WTC11 (cell line): ENCODE results near the gene FGFRL1. TPM values are rescaled to one million over a fixed set of nuclear protein-coding genes. Genes with fewer than 3 reads are reported as not detected.
A peak's percentile ranks its signal among the peaks of the same experiment; 100 is the strongest.

ENCODE experiments used
- ATAC-seq: fragments of 200-7000 bp; cut with Tn5 transposase; 2 replicates; pipeline ENCODE4 v1.10.0; 2021; ENCODE audit warnings: mild to moderate bottlenecking, moderate library complexity
- CTCF ChIA-PET: fragments of 300-600 bp; sonication (Branson Sonifier 250); formaldehyde crosslinking; loops from one replicate; lab custom pipeline; 2021; ENCODE audit warnings: antibody characterized with exemption; lab: Charles Lee
- POLR2A ChIA-PET: fragments of 350-600 bp; sonication (Branson Sonifier 250); formaldehyde crosslinking; loops from one replicate; lab custom pipeline; 2021; ENCODE audit warnings: antibody characterized with exemption; lab: Charles Lee
- DNase-seq: peaks from one replicate; pipeline ENCODE4 v3.0.0; 2021; ENCODE audit warnings: low spot score
- H3K27ac Mint-ChIP-seq: 2 replicates; pipeline ENCODE4 v1.8.0; 2021; ENCODE audit warnings: mixed read lengths
- H3K27me3 Mint-ChIP-seq: 2 replicates; pipeline ENCODE4 v1.8.0; 2021; ENCODE audit warnings: low read depth, mild to moderate bottlenecking, moderate library complexity, mixed read lengths
- H3K36me3 Mint-ChIP-seq: 2 replicates; pipeline ENCODE4 v1.8.0; 2021; ENCODE audit warnings: mixed read lengths
- H3K4me1 Mint-ChIP-seq: 2 replicates; pipeline ENCODE4 v1.8.0; 2022; ENCODE audit warnings: mixed read lengths
- H3K4me3 Mint-ChIP-seq: 2 replicates; pipeline ENCODE4 v1.8.0; 2021; ENCODE audit warnings: mild to moderate bottlenecking, moderate library complexity, mixed read lengths
- H3K9me3 Mint-ChIP-seq: 2 replicates; pipeline ENCODE4 v1.8.0; 2021; ENCODE audit warnings: mixed read lengths
- CBFB ChIP-seq: sonication (generic); formaldehyde crosslinking; IDR thresholded peaks from 2 replicates; pipeline ENCODE4 v1.8.1; 2022; ENCODE audit warnings: mild to moderate bottlenecking, low read depth, missing genetic modification reagents
- FOXK1 ChIP-seq: sonication (generic); formaldehyde crosslinking; IDR thresholded peaks from 2 replicates; pipeline ENCODE4 v1.8.0; 2022; ENCODE audit warnings: mild to moderate bottlenecking, moderate library complexity, missing genetic modification reagents
- GTF2I ChIP-seq: fragments of 250-450 bp; sonication (Bioruptor Pico); conservative IDR thresholded peaks from 2 replicates; pipeline ENCODE4 v1.4.0; 2021; ENCODE audit warnings: mild to moderate bottlenecking
- HMGA2 ChIP-seq: fragments of 250-450 bp; sonication (Bioruptor Pico); IDR thresholded peaks from 2 replicates; pipeline ENCODE4 v1.4.0; 2021; ENCODE audit warnings: mild to moderate bottlenecking, moderate library complexity
- IRF2 ChIP-seq: sonication (generic); formaldehyde crosslinking; IDR thresholded peaks from 2 replicates; pipeline ENCODE4 v1.8.0; 2022; ENCODE audit warnings: low read depth, missing genetic modification reagents, borderline replicate concordance
- KAT7 ChIP-seq: sonication (generic); formaldehyde crosslinking; IDR thresholded peaks from 2 replicates; pipeline ENCODE4 v1.8.1; 2023; ENCODE audit warnings: missing genetic modification reagents, mild to moderate bottlenecking, borderline replicate concordance
- PRRX2 ChIP-seq: fragments of 250-450 bp; sonication (Bioruptor Pico); IDR thresholded peaks from 2 replicates; pipeline ENCODE4 v1.8.0; 2021; ENCODE audit warnings: mild to moderate bottlenecking
- RELA ChIP-seq: sonication (generic); formaldehyde crosslinking; IDR thresholded peaks from 2 replicates; pipeline ENCODE4 v1.8.1; 2022; ENCODE audit warnings: missing genetic modification reagents, mild to moderate bottlenecking, borderline replicate concordance
- ZNF263 ChIP-seq: sonication (generic); formaldehyde crosslinking; IDR thresholded peaks from 2 replicates; pipeline ENCODE4 v1.8.1; 2022; ENCODE audit warnings: low read depth, mild to moderate bottlenecking, moderate library complexity, missing genetic modification reagents
- ZNF423 ChIP-seq: fragments of 250-450 bp; sonication (Bioruptor Pico); IDR thresholded peaks from 2 replicates; pipeline ENCODE4 v2.1.2; 2022; ENCODE audit warnings: mild to moderate bottlenecking, moderate library complexity
- total RNA-seq: library from RNA; stranded (reverse); gene quantifications from 3 replicates; pipeline ENCODE4 v1.2.3, GENCODE V29; 2021
- TF ChIP-seq, protein P1 (sequence below): fragments of 250-450 bp; sonication (Bioruptor Pico); IDR thresholded peaks from 2 replicates; pipeline ENCODE4 v1.9.0; 2021; ENCODE audit warnings: mild to moderate bottlenecking, borderline replicate concordance
- TF ChIP-seq, protein P2 (sequence below): fragments of 250-450 bp; sonication (Bioruptor Pico); IDR thresholded peaks from 2 replicates; pipeline ENCODE4 v2.1.2; 2022; ENCODE audit warnings: mild to moderate bottlenecking, moderate library complexity
- TF ChIP-seq, protein P3 (sequence below): sonication (generic); formaldehyde crosslinking; IDR thresholded peaks from 2 replicates; pipeline ENCODE4 v1.8.0; 2022; ENCODE audit warnings: mild to moderate bottlenecking, missing genetic modification reagents
- TF ChIP-seq, protein P4 (sequence below): sonication (generic); formaldehyde crosslinking; IDR thresholded peaks from 2 replicates; pipeline ENCODE4 v1.8.1; 2023; ENCODE audit warnings: mild to moderate bottlenecking, missing genetic modification reagents, moderate library complexity
- TF ChIP-seq, protein P5 (sequence below): sonication (generic); formaldehyde crosslinking; IDR thresholded peaks from 2 replicates; pipeline ENCODE4 v1.8.0; 2023; ENCODE audit warnings: missing genetic modification reagents
- TF ChIP-seq, protein P6 (sequence below): sonication (generic); formaldehyde crosslinking; IDR thresholded peaks from 2 replicates; pipeline ENCODE4 v1.8.0; 2022; ENCODE audit warnings: mild to moderate bottlenecking, missing genetic modification reagents
- TF ChIP-seq, protein P7 (sequence below): sonication (generic); formaldehyde crosslinking; IDR thresholded peaks from 2 replicates; pipeline ENCODE4 v1.8.0; 2022; ENCODE audit warnings: mild to moderate bottlenecking, missing genetic modification reagents

The FGFRL1 gene
- total RNA-seq, 1 experiment from 2014 or later = 25.9 TPM

DNA sequence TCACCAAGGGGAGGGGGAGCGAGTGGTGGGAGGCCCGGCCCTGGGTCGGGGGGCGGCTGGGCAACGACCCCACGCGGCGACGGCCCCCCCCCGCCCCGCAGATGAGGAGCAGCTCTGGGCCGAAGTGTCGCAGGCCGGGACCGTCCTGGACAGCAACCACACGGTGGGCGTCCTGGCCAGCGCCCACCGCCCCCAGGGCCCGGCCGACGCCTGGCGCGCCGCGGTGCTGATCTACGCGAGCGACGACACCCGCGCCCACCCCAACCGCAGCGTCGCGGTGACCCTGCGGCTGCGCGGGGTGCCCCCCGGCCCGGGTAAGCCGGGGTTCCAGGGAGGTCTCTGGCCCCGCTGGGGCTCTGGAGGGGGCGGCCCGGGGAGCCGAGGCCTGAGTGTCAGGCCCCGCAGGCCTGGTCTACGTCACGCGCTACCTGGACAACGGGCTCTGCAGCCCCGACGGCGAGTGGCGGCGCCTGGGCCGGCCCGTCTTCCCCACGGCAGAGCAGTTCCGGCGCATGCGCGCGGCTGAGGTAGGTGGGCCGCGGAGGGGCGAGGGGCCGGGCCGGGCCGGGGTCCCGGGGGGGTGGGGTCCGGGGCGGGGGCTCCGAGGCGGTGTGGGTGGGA, 8.7 kb upstream of the FGFRL1 start (continued):
- TF ChIP-seq, protein P1, sequence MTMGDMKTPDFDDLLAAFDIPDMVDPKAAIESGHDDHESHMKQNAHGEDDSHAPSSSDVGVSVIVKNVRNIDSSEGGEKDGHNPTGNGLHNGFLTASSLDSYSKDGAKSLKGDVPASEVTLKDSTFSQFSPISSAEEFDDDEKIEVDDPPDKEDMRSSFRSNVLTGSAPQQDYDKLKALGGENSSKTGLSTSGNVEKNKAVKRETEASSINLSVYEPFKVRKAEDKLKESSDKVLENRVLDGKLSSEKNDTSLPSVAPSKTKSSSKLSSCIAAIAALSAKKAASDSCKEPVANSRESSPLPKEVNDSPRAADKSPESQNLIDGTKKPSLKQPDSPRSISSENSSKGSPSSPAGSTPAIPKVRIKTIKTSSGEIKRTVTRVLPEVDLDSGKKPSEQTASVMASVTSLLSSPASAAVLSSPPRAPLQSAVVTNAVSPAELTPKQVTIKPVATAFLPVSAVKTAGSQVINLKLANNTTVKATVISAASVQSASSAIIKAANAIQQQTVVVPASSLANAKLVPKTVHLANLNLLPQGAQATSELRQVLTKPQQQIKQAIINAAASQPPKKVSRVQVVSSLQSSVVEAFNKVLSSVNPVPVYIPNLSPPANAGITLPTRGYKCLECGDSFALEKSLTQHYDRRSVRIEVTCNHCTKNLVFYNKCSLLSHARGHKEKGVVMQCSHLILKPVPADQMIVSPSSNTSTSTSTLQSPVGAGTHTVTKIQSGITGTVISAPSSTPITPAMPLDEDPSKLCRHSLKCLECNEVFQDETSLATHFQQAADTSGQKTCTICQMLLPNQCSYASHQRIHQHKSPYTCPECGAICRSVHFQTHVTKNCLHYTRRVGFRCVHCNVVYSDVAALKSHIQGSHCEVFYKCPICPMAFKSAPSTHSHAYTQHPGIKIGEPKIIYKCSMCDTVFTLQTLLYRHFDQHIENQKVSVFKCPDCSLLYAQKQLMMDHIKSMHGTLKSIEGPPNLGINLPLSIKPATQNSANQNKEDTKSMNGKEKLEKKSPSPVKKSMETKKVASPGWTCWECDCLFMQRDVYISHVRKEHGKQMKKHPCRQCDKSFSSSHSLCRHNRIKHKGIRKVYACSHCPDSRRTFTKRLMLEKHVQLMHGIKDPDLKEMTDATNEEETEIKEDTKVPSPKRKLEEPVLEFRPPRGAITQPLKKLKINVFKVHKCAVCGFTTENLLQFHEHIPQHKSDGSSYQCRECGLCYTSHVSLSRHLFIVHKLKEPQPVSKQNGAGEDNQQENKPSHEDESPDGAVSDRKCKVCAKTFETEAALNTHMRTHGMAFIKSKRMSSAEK (CRISPR knock-in tag) = no peak
- no peak for TF ChIP-seq IRF2 (CRISPR knock-in tag)
- TF ChIP-seq, protein P2, sequence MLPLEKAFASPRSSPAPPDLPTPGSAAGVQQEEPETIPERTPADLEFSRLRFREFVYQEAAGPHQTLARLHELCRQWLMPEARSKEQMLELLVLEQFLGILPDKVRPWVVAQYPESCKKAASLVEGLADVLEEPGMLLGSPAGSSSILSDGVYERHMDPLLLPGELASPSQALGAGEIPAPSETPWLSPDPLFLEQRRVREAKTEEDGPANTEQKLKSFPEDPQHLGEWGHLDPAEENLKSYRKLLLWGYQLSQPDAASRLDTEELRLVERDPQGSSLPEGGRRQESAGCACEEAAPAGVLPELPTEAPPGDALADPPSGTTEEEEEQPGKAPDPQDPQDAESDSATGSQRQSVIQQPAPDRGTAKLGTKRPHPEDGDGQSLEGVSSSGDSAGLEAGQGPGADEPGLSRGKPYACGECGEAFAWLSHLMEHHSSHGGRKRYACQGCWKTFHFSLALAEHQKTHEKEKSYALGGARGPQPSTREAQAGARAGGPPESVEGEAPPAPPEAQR (CRISPR knock-in tag) = no peak
- 0 out of 2 replicates have a peak, but pooled peaks have one; percentile 0 for TF ChIP-seq FOXK1 (CRISPR knock-in tag)
- no peak for TF ChIP-seq ZNF263 (CRISPR knock-in tag)
- no peak for TF ChIP-seq GTF2I (CRISPR knock-in tag)

DNA sequence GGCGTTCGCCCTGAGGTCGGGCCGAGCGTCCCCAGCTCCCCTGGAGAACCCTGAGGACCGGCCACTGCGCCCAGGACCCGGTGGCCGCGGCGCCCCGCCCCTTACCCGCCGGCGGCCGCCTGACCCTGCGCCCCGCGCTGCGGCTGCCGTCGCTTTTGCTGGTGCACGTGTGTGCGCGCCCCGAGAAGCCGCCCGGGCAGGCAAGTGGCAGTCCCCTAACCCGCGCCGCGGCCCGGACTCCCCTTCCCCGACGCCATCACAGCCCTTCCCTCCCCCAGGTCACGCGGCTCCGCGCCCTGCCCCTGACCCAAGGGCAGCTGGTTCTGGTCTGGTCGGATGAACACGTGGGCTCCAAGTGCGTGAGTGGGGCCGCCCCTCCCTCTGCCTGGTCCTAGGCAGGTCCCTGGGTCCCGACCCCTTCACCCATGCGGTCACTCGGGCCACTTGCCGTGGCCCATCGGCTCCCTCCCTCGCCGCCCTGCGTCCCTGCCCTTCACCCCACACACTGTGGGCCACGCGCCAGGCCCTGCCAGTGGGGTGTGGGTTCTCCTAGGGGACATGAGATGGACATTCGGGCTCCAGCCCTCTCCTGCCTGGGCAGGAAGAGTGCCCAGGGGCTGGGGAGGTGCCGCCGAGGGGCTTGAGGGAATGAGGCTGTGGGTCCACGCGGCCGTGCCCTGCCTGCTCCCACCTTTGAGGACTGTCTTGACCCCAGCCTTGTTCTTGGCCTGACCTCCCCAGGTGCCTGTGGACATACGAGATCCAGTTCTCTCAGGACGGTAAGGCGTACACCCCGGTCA, 8.0 kb upstream of the FGFRL1 start:
- peaks cover 7% of the 10 kb centered on the region; the same call in 1 of the 2 replicates for H3K9me3 Mint-ChIP-seq
- TF ChIP-seq ZNF263 (CRISPR knock-in tag) (0 out of 2 replicates have a peak, but pooled peaks have one; percentile 23), PRRX2 (CRISPR knock-in tag) (no peak), ZNF423 (CRISPR knock-in tag) (no peak), HMGA2 (CRISPR knock-in tag) (no peak), KAT7 (no peak), CBFB (CRISPR knock-in tag) (no peak), RELA (CRISPR knock-in tag) (peak; percentile 32; the same call in 1 of the 2 replicates)
- TF ChIP-seq, protein P3, sequence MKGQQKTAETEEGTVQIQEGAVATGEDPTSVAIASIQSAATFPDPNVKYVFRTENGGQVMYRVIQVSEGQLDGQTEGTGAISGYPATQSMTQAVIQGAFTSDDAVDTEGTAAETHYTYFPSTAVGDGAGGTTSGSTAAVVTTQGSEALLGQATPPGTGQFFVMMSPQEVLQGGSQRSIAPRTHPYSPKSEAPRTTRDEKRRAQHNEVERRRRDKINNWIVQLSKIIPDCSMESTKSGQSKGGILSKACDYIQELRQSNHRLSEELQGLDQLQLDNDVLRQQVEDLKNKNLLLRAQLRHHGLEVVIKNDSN (CRISPR knock-in tag) = peak; percentile 64; the same call in 1 of the 2 replicates
- TF ChIP-seq, protein P4, sequence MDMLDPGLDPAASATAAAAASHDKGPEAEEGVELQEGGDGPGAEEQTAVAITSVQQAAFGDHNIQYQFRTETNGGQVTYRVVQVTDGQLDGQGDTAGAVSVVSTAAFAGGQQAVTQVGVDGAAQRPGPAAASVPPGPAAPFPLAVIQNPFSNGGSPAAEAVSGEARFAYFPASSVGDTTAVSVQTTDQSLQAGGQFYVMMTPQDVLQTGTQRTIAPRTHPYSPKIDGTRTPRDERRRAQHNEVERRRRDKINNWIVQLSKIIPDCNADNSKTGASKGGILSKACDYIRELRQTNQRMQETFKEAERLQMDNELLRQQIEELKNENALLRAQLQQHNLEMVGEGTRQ = peak; percentile 63
- TF ChIP-seq, protein P5, sequence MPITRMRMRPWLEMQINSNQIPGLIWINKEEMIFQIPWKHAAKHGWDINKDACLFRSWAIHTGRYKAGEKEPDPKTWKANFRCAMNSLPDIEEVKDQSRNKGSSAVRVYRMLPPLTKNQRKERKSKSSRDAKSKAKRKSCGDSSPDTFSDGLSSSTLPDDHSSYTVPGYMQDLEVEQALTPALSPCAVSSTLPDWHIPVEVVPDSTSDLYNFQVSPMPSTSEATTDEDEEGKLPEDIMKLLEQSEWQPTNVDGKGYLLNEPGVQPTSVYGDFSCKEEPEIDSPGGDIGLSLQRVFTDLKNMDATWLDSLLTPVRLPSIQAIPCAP = 0 out of 2 replicates have a peak, but pooled peaks have one; percentile 47
- TF ChIP-seq, protein P6, sequence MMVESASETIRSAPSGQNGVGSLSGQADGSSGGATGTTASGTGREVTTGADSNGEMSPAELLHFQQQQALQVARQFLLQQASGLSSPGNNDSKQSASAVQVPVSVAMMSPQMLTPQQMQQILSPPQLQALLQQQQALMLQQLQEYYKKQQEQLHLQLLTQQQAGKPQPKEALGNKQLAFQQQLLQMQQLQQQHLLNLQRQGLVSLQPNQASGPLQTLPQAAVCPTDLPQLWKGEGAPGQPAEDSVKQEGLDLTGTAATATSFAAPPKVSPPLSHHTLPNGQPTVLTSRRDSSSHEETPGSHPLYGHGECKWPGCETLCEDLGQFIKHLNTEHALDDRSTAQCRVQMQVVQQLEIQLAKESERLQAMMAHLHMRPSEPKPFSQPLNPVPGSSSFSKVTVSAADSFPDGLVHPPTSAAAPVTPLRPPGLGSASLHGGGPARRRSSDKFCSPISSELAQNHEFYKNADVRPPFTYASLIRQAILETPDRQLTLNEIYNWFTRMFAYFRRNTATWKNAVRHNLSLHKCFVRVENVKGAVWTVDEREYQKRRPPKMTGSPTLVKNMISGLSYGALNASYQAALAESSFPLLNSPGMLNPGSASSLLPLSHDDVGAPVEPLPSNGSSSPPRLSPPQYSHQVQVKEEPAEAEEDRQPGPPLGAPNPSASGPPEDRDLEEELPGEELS (CRISPR knock-in tag) = 0 out of 2 replicates have a peak, but pooled peaks have one; percentile 16
- TF ChIP-seq, protein P7, sequence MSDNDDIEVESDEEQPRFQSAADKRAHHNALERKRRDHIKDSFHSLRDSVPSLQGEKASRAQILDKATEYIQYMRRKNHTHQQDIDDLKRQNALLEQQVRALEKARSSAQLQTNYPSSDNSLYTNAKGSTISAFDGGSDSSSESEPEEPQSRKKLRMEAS = peak; percentile 45; the same call in 1 of the 2 replicates
- H3K4me1 Mint-ChIP-seq = no peaks in the 10 kb centered on the region
- no peaks in the 10 kb centered on the region for H3K36me3 Mint-ChIP-seq
- peak; percentile 40 for DNase-seq
- CTCF ChIA-PET = interaction anchor here (0.6 kb wide), 1 partner anchor 353 kb away, joined by 3 read pairs; no protein-coding TSS in a partner anchor
- H3K27ac Mint-ChIP-seq = no peak overlapping the region
- POLR2A ChIA-PET = no interaction called here
- peak; percentile 29 for ATAC-seq
- H3K4me3 Mint-ChIP-seq = peak overlapping the region; percentile 45
- peaks cover 85% of the 10 kb centered on the region for H3K27me3 Mint-ChIP-seq
